GM21390 (cell line): ENCODE measurements around the gene HTT.
"Not testable (repeated sequence)": the region's sequence is repeated elsewhere in the genome, so short reads cannot be mapped to it uniquely, and the experiment has no call there.

ENCODE experiments used
- ATAC-seq: cut with Tn5 transposase; IDR thresholded peaks from one replicate; pipeline ENCODE4 v1.9.1; 2021; ENCODE audit not compliant: unreplicated experiment

The HTT gene

DNA sequence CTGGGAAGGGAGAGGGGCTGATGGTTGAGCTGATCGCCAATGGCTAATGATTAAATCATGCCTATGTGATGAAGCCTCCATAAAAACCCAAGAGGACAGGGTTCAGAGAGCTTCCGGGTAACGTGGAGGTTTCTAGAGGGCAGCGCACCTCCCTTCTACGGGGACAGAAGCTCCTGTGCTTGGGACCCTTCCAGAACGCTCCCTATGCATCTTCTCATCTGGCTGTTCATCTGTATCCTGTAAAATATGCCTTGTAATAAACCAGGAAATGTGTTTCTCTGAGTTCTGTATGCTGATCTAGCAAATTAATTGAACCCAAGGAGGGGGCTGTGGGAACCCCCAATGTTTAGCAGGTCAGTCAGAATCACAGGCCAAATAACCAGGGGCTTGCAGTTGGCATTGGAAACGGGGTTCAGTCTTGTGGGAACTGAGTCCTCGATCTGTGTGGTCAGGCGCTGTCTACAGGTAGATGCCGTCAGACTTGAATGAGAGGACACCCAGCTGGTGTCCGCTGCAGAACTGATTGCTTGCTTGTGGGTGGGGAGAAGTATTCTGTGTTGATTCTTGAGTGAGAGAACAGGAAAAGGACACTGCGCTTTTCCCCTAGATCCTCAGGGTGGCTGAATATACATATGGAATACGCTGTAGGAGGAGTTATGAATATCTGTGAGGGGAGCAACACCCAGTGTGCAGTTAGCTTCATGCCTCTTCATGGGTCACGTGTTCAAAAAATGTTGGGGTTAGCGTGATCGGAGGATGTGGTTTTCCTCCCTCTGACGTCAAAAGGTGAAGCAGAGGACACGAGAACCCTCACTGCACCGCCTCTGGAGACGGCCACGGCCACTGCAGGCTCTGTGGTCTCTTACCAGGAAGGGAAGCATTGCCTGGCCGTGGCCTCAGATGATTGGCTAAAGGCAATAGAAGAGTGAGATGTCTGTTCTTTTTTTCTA, 29.3 kb upstream of the HTT start:
- no peak for ATAC-seq

DNA sequence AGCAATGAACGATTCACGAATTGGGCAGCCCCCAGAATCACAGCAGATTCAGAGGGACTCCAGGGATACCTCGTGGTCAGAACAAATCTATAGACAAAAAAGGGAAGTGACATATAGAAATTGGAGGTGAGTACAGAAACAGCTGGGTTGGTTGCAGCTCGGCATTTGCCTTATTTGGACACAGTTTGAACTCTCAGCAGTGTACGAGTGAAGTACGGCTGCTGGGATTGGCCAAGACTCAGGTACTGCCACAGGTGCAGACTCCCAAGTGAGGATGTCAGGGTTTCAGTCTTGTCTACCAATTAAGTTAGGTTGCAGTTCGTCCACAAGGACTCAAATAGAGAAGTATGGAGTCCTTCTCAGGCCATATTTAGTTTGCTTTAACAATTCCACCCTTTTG, 28.3 kb upstream of the HTT start:
- ATAC-seq, result no peak

DNA sequence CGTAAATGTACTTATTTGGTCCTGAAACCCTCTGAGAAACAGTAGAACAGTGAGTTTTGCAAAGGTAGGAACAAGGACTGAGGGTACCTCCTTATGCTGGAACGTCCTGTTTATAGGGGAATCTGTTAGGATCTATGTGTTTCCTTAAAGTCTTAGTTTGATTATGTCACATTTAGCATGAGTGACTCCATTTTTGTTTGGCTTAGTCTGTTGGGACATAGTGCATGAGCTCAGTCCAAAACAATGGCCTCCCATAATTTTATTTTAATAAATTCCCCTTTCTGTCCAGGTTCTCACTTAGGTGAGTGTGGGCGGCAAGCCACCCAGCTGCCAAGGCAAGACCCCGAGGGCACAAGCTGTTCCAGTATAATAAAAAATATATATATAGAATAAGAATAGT, 27.9 kb upstream of the HTT start:
- ATAC-seq, result no peak

DNA sequence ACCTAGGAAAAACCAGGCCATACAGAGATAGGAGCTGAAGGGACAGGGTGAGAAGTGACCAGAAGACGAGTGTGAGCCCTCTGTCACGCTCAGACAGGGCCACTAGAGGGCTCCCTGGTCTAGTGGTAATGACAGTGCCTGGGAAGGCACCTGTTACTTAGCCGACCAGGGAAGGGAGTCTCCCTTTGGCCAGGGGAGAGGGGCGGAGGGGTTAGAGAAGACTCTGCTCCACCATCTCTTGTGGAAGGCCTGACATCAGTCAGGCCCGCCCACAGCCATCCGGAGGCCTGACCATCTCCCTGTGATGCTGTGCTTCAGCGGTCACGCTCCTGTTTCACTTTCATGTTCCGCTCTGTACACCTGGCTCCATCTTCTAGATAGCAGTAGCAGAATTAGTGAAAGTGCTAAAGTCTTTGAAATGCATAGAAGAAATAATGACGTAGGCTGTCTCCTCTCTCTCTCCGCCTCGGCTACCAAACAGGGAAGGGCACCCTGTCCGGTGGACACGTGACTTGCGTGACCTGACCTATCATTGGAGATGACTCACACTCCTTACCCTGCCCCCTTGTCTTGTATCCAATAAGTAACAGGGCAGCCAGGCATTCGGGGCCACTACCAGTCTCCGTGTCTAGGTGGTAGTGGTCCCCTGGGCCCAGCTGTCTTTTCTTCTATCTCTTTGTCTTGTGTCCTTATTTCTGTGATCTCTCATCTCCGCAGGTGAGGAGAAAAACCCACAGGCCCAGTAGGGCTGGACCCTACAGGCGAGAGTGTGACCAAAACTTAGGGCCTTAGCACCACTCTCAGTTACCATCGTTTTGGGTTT, 26.8 kb upstream of the HTT start:
- peak; percentile 88 for ATAC-seq

DNA sequence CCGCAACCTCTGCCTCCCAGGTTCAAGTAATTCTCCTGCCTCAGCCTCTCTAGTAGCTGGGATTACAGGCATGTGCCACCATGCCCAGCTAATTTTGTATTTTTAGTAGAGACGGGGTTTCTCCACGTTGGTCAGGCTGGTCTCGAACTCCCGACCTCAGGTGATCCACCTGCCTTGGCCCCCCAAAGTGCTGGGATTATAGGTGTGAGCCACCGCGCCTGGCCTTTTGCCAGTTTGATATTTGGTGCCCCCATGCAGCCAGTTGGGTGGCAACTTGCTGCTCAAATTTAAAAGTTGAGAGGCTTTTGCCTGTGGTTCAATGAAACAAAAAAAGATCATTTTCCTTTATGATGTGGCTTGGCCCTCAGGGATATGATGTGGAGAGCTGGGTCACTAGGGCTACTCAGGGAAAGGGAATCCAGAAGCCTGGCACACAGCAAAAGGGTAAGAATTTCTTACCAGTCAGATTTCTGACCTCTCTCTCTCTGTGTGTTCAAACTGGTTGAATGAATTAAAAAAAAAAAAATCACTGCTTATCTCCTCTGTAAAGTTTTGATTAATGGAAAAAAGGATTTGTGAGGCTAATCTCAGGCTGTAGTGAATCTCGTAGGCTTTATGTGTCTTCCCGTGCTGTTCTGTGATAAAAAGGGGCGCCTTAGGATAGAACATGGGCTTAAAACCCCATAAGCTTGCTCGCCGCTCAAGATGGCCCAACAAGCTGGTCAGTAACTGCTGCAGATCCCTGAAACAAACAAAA, 23.2 kb upstream of the HTT start:
- not testable (repeated sequence) for ATAC-seq

DNA sequence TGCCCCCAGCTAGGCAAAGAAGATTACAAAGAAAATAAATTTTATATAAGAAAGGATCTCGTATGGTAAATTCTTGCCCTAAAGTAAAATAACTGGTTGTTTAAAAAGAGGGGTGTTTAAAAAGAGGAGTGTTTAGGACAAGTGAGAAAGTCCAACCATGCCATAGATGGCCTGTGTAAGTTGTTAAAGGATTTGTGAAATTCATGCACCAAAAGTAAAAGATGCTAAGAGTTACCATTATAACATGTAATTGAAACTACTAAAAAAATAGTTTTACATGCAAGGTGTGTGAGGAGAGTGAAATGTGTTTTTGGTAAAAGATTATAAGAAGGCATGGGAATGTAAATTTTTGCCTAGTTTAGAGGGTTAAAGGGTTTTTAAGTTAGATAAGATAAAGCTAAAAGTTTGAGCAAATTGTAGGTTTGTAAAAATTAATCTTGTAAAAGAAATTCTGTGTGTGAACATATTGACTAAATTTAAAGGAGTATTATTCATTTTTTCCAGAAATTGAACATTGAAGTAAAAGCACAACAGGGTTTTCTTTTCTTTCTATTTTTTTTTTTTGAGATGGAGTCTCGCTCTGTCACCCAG, 20.2 kb upstream of the HTT start:
- no peak for ATAC-seq

DNA sequence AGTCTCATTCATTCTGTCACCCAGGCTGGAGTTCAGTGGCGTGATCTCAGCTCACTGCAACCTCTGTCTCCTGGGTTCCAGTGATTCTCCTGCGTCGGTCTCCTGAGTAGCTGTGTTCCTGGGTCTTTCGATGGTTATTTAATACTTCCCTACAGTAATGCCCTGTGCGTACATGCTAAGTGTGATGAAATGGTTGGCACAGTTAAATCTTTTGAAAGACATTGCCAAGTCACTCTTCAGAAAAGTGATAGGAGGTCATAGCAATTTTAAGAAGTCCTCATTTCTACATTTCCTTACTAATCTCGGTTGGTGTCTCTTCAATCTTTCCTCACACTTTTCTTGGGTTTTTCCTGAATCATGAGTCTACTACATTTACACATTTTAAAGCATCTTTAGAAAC, 14.5 kb upstream of the HTT start:
- no peak for ATAC-seq

DNA sequence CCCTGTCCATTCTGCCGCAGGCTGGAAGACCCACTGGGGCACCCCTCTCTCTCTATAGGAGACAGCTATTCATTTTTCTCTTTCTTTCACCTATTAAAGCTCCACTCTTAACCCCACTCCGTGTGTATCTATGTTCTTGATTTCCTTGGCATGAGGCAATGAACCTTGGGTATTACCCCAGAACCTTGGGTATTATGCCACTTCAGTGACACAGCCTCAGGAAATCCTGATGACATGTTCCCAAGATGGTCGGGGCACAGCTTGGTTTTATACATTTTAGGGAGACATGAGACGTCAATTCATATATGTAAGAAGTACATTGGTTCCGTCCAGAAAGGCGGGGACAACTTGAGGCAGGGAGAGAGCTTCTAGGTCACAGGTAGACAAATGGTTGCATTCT, 13.5 kb upstream of the HTT start:
- ATAC-seq, result no peak

DNA sequence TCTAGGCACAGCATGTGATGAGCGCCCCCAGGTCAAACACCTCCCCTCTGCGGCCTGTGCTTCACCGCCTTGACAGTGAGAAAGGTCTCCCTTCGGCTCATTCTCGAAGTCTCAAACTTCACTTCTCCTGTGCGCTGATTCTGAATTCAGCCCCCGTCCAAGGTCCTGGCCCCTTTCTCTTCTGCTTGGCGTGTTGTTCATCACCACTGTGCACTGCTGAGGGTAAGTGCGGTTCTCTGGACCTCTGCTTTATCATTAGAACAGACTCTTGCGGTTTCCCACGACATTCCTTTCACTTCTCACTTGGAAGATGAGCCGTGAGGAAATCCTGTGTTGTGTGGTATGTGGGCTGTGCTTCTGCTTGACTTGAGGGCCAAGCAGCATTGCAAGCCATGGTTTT, 12.0 kb upstream of the HTT start:
- ATAC-seq, result no peak

DNA sequence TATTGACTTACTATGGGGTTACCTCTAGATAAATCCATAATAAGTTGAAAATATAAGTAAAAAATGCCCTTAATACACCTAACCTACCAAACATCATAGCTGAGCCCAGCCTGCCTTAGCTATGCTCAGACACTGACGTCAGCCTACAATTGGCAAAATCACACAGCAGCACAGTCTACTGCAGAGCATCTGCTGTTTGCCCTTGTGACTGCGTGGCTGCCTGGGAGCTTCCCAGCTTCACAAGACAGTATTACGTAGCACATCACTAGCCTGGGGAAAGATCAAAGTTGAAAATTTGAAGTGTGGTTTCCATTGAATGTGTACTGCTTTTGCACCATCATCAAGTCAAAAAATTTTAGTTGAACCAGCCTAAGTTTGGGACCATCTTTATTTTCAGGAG, 8.9 kb upstream of the HTT start:
- no peak for ATAC-seq

DNA sequence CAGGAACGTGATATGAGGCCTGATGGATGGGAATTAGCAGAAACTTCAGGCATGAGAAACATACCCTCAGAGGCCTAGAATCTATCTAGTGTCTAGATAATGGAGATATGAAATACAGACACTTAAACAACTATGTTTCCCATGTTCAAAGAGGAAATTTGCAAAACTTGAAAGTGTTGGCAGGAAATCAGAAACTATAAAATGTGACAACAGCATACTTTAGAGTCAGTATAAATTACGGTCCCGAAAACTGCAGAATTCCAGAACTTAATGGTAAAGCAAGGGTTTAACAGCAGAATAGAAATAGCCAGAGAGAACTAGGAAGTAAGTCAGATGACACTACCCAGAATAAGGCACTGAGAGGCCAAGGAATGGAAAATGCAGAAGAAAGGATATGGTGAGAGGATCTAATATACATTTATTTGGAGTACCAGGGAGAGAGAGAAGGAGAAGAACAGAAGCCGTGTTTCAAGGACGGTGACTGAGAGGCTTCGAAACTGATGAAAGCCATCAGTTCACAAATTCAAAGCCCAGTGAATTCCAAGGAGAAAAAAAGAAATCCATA, 7.6 kb upstream of the HTT start:
- ATAC-seq, result no peak

DNA sequence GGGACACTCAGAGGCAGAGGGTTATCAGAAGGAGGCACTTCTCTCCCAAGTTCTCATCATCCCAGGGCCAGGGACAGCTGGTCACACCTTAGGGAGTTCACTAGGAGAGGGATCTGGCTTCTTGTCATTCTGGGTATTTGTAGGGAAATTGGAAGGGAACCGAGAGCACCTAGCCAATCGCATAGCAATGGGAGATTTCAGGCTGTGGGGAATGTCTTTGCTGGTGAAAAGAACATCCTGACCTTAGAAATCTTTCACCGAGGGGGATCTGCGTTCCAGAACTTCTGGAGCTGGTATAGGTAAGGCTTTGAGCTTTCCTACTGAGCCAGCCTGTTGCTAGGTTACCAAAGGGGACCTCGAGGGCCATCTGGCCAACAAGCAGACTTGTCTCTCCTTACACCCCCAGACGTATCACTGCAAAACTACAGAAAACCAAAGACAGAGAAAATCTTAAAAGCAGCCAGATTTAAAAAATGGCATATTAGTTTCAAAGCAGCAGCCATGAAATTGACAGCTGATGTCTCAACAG, 6.9 kb upstream of the HTT start:
- ATAC-seq, result no peak

DNA sequence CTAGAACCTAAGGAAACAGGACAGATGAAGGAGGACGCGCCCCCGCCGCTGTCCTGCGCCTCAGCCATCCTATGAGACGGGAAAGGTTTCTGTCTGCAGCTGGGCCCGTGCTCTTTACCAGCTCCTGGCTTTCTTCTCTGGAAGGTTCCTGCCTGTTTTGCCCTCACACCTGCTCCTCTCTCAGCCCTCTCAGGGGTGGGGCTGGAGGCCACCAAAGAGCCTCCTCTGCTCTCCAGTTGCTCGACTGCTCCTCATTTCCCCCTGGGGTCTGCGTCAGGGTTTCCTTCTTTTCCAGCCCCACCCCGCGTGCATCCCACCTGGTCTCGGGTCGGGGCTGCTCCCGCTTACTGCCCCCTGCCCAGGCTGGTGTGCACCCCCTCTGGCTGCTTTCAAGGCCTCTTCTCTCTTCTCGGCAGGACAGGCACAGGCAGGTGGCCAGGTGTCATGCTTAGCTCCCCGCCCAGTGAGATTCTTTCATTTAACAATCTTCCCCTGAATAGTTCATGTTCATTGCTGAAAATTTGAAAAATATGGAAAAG, 4.8 kb upstream of the HTT start:
- ATAC-seq, result no peak

DNA sequence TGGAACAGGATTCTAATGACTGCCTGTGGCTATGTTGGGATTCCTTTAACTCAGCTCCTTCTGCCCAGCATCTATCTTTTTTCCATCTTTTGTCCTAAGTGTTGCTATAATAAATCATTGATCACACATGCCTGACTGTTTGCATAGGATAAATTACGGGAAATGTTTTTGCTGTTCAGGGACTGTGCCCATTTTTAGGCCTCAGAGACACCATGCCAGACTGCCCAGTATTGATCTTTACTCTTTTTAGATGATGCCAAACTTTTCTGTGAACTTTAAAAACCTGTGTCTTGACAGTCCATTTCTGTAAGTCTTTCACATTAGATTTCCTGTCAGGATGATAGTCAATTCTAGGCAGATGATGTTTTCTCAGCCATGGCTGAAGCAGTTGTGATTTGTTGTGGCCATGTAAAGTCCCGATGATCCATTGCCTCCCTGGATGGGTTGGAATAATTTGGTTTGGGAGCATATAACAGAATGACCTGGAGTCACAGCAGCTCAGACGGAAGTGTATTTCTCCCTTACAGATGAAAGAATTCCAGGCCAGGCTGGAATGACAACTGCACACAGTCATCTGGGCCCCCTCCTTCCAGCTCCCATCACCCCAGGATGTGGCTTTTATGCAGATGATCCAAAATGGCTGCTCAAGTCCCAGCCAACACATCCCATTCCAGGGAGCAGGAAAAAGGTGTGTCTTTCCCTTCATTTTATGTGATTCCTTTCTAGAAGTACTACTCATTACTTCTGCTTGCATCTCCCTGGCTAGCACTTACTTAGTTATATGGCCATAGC, 3.6 kb upstream of the HTT start:
- ATAC-seq, result no peak

DNA sequence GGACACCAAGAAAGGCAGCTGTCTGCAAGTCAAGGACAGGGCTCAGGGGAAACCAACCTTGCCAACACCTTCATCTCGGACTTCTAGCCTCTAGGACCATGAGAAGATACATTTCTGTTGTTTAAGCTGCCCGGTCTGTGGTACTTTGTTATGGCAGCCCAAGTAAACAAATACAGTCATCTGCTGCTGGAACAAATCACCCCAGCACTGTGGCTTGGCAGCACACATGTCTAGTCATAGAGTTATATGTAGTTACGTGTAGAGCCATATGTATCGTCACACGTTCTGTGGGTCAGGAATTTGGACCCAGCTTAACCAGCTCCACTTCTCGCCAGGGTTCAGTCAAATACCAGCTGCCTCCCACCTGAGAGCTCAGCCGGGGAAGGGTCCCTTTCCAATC, 2.7 kb upstream of the HTT start:
- no peak for ATAC-seq

DNA sequence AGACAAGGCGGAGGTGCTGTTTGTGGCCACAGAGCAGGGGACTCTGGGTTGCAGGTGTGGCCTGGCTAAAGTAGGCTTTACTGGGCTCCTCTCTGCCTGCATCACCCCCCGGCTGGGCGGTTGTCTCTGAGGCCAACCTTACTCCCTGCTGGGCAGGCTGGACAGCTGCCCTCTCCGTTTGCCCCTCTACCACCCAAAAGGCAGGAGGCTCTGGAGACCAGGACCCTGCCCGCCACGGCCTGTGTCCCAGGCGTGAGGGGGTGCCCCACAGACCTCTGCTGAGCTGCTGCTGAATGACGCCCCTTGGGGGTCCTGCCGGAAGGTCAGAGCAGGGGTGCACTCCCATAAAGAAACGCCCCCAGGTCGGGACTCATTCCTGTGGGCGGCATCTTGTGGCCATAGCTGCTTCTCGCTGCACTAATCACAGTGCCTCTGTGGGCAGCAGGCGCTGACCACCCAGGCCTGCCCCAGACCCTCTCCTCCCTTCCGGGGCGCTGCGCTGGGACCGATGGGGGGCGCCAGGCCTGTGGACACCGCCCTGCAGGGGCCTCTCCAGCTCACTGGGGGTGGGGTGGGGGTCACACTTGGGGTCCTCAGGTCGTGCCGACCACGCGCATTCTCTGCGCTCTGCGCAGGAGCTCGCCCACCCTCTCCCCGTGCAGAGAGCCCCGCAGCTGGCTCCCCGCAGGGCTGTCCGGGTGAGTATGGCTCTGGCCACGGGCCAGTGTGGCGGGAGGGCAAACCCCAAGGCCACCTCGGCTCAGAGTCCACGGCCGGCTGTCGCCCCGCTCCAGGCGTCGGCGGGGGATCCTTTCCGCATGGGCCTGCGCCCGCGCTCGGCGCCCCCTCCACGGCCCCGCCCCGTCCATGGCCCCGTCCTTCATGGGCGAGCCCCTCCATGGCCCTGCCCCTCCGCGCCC, 1.1 kb upstream of the HTT start:
- ATAC-seq, result peak; percentile 24

DNA sequence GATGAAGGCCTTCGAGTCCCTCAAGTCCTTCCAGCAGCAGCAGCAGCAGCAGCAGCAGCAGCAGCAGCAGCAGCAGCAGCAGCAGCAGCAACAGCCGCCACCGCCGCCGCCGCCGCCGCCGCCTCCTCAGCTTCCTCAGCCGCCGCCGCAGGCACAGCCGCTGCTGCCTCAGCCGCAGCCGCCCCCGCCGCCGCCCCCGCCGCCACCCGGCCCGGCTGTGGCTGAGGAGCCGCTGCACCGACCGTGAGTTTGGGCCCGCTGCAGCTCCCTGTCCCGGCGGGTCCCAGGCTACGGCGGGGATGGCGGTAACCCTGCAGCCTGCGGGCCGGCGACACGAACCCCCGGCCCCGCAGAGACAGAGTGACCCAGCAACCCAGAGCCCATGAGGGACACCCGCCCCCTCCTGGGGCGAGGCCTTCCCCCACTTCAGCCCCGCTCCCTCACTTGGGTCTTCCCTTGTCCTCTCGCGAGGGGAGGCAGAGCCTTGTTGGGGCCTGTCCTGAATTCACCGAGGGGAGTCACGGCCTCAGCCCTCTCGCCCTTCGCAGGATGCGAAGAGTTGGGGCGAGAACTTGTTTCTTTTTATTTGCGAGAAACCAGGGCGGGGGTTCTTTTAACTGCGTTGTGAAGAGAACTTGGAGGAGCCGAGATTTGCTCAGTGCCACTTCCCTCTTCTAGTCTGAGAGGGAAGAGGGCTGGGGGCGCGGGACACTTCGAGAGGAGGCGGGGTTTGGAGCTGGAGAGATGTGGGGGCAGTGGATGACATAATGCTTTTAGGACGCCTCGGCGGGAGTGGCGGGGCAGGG, 568 bp downstream of the HTT start:
- ATAC-seq, result no peak

DNA sequence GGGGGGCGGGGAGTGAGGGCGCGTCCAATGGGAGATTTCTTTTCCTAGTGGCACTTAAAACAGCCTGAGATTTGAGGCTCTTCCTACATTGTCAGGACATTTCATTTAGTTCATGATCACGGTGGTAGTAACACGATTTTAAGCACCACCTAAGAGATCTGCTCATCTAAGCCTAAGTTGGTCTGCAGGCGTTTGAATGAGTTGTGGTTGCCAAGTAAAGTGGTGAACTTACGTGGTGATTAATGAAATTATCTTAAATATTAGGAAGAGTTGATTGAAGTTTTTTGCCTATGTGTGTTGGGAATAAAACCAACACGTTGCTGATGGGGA, 1.1 kb downstream of the HTT start:
- ATAC-seq, result no peak
